Prostate gland (tissue), 2 donors: ENCODE data around the gene HLA-B.
"Not testable (repeated sequence)": the region's sequence is repeated elsewhere in the genome, so short reads cannot be mapped to it uniquely, and the experiment has no call there.

Experiments used
- POLR2A ChIP-seq: fragments of 450-650 bp; IDR thresholded peaks from one replicate; pipeline ENCODE4 v1.6.1; 2016; ENCODE audit warnings: antibody characterized with exemption, mild to moderate bottlenecking
- TF ChIP-seq, protein P1 (sequence below), 4 experiments: fragments of 200-600 bp in 2 of 4; fragments of 450-650 bp in 2 of 4; sonication (generic) in 2 of 4; IDR thresholded peaks; 1 replicate in 3 of 4; 2 replicates in 1 of 4; pipeline ENCODE4 v1.5.1; 2016 to 2019; ENCODE audit warnings: antibody characterized with exemption in 4 of 4, mild to moderate bottlenecking in 2 of 4, moderate library complexity in 2 of 4

DNA sequence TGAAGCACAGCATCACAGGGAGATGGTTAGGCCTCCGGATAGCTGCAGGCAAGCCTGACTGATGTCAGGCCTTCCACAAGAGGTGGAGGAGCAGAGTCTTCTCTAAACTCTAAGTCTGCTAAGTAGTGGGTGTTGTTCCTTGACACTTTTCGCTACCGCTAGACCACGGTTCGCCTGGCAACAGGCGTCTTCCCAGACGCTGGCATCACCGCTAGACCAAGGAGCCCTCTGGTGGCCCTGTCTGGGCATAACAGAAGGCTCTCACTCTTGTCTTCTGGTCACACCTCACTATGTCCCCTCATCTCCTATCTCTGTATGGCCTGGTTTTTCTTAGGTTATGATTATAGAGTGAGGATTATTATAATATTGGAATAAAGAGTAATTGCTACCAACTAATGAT, 17.1 kb upstream of the HLA-B start:
- TF ChIP-seq, protein P1, sequence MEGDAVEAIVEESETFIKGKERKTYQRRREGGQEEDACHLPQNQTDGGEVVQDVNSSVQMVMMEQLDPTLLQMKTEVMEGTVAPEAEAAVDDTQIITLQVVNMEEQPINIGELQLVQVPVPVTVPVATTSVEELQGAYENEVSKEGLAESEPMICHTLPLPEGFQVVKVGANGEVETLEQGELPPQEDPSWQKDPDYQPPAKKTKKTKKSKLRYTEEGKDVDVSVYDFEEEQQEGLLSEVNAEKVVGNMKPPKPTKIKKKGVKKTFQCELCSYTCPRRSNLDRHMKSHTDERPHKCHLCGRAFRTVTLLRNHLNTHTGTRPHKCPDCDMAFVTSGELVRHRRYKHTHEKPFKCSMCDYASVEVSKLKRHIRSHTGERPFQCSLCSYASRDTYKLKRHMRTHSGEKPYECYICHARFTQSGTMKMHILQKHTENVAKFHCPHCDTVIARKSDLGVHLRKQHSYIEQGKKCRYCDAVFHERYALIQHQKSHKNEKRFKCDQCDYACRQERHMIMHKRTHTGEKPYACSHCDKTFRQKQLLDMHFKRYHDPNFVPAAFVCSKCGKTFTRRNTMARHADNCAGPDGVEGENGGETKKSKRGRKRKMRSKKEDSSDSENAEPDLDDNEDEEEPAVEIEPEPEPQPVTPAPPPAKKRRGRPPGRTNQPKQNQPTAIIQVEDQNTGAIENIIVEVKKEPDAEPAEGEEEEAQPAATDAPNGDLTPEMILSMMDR (IDR thresholded peaks at IDR 0.05), result peak in 1 of 4 experiments; percentile 44
- TF ChIP-seq POLR2A, result not testable (repeated sequence)
